Activated T-helper 1 cell treated with anti-CD3 and anti-CD28 coated beads, Interleukin-2, amount 50 U/mL, for 16 hours (primary cell): ENCODE measurements around the gene BID.

Experiments
- DNase-seq, 2 donors: peaks; one replicate each; pipeline ENCODE4 v3.0.0-alpha.2; 2020; ENCODE audit warnings: low read depth in 1 of 2, low spot score in 1 of 2

Gene BID

DNA sequence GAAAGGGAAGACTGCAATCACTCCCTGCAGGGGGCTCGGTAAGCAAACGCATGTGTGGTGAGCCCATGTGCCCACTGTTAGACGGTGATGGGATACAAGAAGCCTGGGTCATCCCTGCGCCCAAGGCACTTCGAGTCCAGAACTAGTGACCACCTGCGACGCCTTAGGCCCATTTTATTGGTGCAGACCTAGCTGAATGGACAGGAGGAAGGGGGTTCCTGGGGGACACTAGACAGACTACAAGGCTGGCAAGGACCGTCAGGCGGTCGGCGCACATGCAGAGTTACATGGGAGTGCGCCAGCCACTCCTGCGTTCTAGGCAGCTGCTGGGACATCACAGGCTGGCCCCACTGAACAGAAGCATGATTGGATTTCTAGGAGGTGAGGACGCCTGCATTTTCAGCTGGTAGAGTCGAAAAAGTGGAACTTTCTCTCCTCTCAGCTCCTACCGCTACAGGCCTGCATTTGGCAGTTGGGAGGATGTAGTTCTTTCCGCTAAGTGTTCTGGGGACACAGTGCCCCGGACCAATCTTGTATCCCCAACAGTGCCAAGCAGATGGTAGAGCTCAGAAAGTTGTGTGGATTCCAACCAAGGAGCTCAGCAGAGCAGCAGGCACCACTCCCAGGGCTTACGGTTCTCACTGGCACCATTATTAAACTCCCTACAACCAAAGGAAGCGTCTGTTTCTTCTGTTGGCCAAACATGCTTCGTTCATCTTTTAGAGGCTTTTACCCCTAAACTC is 35.7 kb downstream of the BID start:
- no peak for DNase-seq

DNA sequence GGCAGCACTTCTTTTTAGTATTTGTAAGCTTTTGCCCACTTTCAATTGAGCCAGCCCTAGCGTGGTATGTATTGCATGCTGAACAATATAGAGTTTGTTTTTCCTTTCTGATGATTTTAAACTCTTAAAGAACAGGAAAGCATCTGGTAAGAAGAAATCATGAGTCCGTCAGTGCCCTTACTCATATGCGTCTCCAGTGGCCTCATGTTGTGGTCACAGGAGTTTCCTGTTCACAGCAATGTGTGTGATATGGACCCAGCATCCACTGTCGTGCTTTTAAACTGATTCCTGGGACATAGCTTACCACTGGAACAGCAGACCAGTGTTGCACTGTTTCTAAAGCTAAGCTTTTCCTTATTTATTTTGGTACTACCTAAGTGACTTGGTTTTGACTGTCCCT is 40.1 kb downstream of the BID start:
- no peak for DNase-seq

DNA sequence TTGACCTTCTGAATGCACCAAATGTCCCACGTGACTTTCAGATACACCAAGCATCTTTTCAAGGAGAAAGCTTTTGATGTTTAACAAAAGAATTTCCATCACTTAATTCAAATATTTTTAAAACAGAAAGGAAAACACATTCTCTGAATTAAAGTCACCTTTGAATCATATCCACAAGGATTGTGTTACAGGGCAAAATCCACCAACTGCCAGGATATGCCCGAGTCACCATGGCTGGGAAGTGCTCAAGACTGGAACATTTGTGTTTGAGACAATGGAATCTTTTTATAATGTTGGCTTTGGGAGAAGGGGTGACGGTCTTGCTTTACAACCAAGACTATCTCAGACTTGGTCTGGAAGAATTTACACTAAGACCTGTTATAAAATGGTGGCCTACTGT is 40.8 kb downstream of the BID start:
- no peak for DNase-seq

DNA sequence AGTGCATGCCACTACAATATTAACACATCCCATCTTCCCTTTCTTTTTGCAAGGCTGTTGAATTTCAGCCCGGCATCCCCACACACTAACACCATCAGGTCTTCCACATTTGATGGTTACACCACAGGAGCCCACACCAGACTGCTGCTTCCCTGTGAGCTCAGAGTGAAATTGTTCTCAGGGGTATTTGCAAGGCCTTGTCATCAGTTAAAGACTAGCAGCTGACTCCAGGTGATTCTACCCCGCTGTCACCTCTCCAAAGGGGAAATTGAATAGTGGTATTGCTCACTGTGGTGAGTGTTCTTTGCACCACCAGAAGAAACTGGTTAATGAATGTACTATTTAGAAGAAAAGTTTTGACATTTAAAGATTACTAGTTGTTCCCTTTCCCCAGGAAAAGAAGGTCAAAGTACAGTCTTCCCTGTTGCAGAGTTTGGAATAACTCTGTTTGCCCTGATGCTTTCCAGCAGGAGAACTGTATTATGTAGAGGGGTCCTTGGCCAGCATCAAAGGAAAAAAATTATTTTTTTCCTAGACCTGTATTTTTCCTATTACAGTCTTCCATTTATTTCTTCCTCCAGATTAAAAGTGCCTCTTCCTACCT is 41.9 kb downstream of the BID start:
- no peak for DNase-seq

DNA sequence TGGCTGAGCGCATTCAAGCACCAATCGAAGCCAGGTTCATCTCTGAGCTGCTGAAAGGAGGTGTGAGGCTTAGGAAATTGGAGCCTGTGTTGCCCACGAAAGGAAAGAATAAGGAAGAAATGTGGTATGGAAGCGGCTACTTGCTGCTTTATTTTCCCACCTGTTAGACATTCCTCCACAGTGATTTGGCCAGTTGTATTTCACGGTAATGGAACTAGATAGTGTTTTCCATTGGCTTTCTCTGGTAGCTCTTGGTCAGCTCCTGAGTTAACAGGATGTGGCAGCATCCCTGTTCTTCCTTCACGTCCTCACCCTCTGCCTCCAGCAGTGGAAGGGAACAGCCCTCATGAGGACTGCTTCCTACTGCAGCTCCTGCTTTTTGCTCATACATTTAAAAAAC is 44.7 kb downstream of the BID start:
- no peak for DNase-seq

DNA sequence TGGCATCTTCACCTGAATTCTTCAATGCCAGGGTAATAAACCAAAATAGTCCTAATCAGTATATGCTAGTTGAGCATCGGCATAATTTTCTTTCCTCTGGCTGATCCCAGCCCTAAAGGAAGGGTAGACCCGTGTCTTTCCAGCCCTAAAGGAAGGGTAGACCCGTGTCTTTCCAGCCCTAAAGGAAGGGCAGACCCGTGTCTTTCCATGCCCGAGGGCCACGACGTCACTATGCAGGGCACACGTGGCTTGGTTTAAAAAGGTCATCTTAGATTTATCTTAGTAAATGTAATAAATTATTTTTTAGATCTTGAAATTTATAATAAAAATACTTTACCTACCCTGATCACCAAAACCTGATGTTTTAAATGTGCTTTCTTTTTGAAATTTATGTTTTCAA is 45.5 kb downstream of the BID start:
- DNase-seq: no peak

DNA sequence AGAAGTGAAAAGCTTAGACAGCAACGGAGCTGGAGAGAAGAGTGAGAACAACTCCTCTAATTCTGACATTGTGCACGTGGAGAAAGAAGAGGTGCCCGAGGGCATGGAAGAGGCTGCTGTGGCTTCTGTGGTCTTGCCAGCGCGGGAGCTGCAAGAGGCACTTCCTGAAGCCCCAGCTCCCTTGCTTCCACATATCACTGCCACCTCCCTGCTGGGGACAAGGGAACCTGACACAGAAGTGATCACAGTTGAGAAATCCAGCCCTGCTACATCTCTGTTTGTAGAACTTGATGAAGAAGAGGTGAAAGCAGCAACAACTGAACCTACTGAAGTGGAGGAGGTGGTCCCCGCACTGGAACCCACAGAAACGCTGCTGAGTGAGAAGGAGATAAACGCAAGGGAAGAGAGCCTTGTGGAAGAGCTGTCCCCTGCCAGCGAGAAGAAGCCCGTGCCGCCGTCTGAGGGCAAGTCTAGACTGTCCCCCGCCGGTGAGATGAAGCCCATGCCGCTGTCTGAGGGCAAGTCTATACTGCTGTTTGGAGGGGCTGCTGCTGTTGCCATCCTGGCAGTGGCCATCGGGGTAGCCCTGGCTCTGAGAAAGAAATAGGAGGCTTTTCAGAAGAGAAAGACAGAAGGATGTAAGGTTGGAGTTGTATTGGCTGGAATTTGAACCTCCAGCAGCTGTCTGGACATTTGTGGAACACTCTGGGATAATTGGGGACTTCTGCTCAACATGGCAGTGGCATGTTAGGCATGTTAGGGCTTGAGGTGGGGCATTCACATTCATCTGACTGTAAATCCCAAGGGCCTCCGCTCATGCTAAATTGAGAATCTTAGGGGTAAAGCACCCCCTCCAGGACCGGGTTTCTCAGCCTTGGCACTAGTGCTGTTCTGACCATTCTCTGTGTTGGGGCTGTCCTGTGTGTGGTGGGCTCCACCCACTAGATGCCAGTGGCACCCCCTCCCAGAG is 47.1 kb downstream of the BID start:
- no peak for DNase-seq

DNA sequence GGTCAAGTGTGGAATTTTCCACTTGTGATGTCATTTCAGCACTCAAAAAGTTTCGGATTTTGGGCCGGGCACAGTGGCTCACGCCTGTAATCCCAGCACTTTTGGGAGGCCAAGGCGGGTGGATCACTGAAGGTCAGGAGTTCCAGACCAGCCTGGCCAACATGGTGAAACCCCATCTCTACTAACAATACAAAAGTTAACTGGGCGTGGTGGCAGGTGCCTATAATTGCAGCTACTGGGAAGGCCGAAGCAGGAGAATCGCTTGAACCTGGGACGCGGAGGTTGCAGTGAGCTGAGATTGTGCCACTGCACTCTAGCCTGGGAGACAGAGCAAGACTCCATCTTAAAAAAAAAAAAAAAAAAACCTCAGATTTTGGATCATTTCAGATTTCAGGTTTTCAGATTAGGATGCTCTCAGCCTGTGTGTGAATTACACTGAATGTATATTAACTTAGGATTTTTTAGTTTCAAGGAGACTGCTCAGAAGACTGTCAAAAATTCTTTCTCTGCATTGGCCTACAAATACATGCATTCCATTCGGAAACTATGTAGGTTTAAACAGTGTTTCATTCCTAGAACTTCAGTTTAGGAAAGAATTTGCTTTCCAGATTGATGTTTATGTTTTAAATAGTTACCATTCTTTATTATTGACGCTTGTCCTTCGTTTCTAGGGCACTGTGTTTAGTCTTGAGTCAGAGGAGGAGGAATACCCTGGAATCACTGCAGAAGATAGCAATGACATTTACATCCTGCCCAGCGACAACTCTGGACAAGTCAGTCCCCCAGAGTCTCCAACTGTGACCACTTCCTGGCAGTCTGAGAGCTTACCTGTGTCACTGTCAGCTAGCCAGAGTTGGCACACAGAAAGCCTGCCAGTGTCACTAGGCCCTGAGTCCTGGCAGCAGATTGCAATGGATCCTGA is 48.0 kb downstream of the BID start:
- DNase-seq: no peak

DNA sequence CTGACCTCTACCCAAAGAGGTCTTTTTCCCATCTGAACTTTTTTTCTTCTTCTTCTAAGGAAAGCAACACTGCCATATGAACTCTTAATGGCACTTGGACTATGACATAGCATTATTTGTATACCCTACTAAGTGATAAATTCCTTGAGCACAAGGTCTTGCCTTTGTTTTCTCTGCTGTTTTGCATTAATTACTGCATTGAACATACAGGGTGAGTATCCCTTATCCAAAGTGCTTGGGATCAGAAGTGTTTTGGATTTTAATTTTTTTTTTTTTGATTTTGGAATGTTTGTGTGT is 48.8 kb downstream of the BID start:
- DNase-seq: no peak

DNA sequence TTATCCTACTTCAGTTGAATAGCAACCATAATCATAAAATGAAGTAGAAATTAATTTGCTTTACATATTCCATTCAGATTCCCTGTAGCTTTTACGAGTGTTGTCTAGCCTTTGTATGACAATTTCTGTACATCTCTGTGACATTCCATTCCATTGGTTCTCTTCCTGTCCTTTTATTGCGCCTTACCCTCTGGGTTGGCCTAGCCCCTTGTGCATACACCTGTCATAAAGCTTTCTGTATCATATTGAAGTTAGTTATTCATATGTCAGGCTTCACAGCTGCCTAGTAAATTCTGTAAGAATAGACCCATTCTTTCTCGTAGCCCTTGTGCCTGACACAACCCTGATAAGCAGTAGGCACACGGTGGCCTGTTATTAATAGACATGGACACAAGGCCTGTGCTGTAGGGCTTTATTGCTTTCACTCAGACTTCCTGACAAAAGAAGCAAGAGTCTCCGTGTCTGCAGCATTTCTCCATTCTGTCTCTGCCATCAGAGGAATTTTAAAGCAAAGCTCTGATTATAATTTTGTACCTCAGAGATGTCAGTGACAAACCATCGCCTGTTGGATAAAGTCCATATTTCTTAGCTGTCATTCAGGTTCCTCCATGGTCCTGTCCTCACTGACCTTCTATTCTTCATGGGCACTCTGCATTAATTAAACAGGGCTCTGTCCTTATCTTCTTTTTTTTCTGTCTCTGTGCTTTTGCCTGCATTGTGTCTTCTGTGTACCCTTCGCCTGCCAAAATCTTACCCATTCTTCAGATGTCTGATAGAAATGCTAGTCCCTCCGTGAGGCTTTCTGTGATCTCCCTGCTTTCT is 49.4 kb downstream of the BID start:
- DNase-seq: no peak

DNA sequence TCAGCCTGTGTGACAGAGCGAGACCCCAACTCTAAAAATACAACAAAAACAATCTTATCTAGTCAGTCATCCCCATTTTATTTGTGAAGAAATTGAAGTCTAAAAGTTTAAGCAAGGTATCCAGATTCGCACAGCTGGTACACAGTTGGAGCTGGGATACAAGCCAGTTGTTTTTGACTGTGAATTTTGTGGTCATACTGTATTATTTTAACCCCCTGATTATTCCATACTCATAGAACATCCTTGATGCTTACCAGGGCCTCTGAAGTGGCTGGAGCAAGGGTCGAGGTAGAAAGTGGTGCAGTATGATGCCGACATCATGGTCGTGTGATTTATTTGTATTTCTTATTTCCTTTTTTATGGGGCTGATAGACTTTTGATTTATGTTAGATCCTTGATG is 50.0 kb downstream of the BID start:
- no peak for DNase-seq

DNA sequence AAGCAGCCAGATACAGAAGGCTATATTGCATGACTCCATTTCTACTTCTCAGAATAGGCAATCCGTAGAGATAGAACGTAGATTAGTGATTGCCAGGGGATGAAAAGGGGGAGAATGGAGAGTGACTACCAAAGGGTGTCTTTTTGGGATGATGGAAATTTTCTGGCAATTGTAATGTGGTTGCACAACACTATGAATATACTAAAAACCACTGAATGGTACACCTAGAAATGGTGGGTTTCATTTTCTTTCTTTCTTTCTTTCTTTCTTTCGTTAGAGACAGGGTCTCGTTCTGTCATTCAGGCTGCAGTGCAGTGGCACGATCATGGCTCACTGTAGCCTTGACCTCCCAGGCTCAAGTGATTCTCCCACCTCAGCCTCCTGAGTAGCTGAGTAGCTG is 54.4 kb downstream of the BID start:
- DNase-seq: no peak

DNA sequence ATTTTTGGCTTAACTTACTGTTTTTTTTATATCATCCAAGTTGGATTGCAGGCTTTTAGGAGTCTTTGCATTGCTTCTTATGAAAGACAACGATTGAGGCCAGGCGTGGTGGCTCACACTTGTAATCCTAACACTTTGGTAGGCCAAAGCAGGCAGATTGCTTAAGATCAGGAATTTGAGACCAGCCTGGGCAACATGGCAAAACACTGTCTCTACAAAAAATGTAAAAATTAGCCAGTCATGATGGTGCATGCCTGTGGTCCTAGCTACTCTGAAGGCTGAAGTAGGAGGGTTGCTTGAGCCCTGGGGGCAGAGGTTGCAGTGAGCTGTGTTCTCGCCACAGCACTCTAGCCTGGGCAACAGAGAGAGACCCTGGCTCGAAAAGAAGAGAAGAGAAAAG is 56.6 kb downstream of the BID start:
- no peak for DNase-seq

DNA sequence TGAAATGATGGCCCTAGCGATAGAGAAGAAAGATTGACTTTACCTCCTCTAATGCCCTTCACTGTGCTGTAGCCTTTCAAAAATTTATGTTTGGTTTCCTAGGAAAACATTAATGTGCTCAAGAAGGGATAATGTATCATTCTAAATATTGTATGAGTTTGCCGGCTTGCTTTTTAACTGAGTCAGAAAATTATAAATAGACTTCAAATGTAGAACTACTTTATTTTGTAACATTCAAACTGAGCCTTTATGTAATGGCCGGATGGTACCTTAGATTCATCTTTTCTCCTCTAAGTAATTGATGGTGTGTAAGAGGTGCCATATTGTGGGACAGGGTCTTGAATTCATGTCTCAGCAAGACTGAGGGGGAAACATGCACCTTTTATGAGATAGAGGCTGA is 57.7 kb downstream of the BID start:
- no peak for DNase-seq

DNA sequence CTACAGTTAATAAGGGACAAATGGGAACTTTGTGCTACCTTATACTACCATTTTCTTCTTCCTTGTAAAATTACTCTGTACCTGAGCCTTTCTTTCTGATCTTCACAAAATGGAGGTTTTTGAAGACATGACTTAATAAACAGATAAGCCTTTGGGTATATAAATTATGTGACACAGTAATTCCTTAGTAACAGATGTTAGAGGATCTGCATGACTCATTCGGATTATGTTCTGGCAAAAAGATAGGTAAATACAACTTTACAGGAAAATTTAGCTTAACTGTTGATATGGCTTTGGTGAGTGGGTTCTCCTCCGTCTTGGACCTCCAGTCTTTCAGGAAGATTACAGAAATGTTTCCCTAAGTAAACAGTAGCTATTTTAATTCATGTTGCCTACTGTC is 61.8 kb downstream of the BID start:
- DNase-seq: no peak

DNA sequence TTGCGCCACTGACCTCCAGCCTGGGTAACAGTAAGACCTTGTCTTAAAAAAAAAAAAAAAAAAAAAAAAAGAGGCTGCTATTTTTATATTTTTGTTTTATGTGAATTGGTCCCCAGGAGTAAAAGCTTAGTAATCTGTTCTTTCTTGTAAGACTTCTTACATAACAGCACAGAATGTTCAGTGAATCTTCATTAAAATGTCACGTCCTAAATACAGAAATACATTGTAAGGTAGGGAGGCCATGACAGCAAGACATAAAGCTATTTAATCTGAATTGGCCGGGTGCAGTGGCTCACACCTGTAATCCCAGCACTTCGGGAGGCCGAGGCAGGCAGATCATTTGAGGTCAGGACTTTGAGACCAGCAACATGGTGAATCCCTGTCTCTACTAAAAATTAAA is 64.2 kb downstream of the BID start:
- DNase-seq: no peak

DNA sequence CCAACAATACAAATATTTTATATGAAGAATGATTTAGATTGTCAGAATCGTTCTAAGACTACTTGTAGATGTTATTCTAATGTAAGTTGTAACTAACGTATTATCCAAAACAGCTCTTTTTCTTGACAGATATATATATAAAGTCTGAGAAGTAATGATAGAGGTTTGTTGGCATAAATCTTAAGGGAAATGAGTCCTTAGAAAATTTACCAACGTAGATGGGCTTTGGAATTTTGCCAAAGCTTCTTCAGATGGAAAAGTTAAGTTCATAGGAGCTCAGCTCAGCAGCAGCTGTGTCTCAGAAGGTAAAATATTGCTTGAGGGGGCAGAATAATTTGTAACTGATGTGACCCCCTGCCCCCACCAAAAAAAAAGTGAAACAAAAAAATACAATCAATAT is 66.7 kb downstream of the BID start:
- no peak for DNase-seq

DNA sequence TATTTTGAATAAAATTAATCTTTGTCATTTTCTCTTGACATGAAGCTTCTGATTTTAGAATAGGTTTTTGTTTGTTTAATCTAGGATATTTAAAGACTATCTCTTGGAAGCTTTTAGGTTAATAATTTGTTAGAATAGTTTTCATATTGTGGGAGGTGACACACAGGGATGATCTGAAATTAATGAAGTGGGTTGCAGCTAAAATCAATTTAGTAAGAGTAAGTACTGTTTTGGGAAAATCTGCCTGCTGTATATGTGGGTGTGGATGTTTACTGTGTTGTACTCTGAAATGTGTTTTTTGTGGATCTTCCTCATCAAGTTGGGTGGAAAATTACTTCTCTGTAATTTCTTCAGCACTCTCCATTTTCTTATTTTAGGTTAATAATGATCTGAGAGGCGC is 67.3 kb downstream of the BID start:
- DNase-seq: no peak

DNA sequence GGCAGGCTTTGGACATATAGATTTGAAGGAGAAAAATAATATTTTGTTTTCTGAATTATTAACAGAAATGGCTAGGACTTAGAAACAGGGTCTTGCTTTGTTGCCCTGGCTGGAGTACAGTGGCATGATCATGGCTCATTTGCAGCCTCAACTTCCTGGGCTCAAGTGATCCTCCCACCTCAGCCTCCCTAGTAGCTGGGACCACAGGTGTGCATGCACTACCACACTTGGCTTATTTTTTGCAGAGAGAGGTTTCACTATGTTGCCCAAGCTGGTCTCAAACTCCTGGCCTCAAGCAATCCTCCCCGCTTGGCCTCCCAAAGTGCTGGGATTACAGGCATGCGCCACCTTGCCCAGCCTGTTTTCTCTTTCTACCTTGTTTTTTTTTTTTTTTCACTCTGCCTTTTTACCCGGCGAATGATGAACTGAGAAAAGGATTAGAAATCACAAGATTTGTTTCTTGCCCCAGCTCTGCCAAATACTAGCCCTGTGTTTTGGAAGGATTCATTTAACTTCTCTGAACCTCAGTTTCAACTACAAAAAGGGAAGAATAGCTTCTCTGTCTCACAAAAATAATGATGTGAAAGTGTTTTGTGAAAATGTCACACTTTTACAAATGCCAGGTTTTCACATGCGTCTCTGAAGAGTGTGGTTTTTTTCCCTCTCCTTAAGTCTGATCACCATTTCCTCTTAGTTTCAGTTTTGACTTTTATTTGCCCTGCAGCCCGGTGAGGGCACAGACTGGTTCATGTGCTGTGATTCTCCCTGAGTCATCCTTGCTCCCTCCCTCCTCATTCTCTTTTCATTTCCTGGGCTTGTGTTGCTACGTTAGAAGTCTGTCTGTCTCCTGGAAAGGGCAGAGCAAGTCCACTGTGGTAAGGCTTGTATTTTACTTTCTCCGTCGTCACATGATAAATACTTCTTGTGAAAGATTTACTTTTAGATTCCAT is 68.0 kb downstream of the BID start:
- peak in 1 of 2 donors; percentile 1 for DNase-seq
